HG03575 (cell line): ENCODE results near the gene CYP21A2.
"Not testable (repeated sequence)": the region's sequence is repeated elsewhere in the genome, so short reads cannot be mapped to it uniquely, and the experiment has no call there.

ENCODE experiments used
- ATAC-seq: cut with Tn5 transposase; IDR thresholded peaks from one replicate; pipeline ENCODE4 v1.9.1; 2021; ENCODE audit not compliant: unreplicated experiment, insufficient number of reproducible peaks, low FRiP score; ENCODE audit errors: extremely low read depth

Gene CYP21A2

DNA sequence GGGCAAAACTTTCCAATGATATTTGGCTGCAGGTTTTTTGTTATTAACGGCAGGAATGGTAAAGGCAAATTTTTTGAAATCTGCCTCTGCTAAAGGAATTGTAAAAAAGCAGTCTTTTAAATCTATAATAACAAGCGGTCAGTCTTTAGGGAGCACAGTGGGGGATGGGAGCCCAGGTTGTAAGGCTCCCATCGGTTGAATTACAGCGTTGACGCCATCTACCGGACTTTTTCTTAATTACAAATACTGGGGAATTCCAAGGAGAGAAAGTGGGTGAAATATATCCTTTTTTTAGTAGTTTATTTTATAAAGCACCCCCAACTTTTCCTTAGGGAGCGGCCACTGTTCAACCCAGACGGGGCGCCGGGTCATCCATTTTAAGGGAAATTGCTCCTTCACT lies 16.1 kb upstream of the CYP21A2 start:
- ATAC-seq = not testable (repeated sequence)

DNA sequence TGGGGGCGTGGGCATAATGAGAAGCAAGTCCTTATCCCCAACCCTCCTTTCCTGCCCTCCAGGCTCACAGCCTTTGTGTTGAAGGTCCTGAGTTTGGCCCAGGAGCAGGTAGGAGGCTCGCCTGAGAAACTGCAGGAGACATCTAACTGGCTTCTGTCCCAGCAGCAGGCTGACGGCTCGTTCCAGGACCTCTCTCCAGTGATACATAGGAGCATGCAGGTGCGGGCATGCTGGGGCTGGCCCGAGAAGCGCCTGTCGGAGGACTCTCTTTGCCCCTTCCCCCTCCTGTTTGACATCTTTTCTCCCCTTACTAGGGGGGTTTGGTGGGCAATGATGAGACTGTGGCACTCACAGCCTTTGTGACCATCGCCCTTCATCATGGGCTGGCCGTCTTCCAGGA lies 9.6 kb upstream of the CYP21A2 start:
- not testable (repeated sequence) for ATAC-seq

DNA sequence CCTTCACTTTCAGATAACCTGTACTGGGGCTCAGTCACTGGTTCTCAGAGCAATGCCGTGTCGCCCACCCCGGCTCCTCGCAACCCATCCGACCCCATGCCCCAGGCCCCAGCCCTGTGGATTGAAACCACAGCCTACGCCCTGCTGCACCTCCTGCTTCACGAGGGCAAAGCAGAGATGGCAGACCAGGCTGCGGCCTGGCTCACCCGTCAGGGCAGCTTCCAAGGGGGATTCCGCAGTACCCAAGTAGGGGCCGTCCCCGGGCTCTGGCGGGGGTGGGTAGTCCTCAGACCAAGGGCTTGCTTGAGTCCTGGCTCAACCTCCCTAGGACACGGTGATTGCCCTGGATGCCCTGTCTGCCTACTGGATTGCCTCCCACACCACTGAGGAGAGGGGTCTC lies 8.7 kb upstream of the CYP21A2 start:
- ATAC-seq = not testable (repeated sequence)

DNA sequence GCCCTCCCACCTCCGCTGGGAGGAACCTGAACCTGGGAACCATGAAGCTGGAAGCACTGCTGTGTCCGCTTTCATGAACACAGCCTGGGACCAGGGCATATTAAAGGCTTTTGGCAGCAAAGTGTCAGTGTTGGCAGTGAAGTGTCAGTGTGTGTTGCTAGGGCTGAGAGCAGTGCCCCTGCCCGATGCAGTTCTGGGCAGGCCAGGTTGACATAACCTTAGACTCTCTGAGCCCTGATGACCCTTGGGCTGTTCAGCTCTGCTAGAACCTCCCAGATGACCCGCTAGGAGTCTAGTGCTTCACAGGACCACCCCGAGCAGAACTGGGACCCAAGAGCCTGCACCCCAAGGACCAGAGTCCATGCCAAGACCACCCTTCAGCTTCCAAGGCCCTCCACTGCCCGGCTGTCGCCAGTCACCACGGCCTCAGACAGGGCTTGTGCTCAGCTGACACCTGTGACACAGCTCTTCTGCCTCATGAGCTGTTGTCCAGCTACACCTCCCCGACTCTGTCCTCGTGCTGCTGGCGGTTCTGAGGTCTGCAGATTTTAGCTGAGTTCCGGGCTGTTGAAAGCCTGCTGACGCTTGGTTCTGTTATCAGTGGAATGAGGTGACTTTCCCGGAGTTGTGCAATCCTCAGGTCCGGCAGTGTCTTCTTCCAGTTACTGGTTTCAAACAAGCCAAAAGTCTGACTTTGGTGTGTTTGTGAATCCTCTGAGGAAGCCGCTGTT lies 2.8 kb upstream of the CYP21A2 start:
- not testable (repeated sequence) for ATAC-seq

DNA sequence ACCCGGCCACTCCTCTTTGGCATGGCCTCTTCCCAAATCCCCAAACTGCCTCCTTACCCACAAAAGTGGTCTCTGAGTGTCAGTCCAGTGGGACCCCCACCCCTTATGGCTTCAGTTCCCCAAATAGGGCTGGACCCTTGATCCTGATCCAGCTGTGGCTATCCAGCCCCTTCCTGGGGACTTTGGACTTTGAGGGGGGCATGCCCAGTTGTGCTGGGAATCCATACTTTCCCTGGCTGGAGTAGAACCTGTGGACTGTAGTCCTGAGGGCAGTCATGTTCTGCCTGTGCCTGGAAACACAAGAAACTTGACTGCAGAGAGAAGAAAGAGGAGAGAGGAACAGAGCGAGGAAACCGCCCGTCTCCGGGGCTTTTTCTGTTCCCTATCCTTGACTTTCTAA lies 1.1 kb upstream of the CYP21A2 start:
- ATAC-seq = not testable (repeated sequence)

DNA sequence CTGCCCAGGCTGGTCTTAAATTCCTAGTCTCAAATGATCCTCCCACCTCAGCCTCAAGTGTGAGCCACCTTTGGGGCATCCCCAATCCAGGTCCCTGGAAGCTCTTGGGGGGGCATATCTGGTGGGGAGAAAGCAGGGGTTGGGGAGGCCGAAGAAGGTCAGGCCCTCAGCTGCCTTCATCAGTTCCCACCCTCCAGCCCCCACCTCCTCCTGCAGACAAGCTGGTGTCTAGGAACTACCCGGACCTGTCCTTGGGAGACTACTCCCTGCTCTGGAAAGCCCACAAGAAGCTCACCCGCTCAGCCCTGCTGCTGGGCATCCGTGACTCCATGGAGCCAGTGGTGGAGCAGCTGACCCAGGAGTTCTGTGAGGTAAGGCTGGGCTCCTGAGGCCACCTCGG lies 663 bp downstream of the CYP21A2 start:
- ATAC-seq = not testable (repeated sequence)

DNA sequence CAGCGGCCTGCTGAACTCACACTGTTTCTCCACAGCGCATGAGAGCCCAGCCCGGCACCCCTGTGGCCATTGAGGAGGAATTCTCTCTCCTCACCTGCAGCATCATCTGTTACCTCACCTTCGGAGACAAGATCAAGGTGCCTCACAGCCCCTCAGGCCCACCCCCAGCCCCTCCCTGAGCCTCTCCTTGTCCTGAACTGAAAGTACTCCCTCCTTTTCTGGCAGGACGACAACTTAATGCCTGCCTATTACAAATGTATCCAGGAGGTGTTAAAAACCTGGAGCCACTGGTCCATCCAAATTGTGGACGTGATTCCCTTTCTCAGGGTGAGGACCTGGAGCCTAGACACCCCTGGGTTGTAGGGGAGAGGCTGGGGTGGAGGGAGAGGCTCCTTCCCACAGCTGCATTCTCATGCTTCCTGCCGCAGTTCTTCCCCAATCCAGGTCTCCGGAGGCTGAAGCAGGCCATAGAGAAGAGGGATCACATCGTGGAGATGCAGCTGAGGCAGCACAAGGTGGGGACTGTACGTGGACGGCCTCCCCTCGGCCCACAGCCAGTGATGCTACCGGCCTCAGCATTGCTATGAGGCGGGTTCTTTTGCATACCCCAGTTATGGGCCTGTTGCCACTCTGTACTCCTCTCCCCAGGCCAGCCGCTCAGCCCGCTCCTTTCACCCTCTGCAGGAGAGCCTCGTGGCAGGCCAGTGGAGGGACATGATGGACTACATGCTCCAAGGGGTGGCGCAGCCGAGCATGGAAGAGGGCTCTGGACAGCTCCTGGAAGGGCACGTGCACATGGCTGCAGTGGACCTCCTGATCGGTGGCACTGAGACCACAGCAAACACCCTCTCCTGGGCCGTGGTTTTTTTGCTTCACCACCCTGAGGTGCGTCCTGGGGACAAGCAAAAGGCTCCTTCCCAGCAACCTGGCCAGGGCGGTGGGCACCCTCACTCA lies 1.4 kb downstream of the CYP21A2 start:
- ATAC-seq = not testable (repeated sequence)

DNA sequence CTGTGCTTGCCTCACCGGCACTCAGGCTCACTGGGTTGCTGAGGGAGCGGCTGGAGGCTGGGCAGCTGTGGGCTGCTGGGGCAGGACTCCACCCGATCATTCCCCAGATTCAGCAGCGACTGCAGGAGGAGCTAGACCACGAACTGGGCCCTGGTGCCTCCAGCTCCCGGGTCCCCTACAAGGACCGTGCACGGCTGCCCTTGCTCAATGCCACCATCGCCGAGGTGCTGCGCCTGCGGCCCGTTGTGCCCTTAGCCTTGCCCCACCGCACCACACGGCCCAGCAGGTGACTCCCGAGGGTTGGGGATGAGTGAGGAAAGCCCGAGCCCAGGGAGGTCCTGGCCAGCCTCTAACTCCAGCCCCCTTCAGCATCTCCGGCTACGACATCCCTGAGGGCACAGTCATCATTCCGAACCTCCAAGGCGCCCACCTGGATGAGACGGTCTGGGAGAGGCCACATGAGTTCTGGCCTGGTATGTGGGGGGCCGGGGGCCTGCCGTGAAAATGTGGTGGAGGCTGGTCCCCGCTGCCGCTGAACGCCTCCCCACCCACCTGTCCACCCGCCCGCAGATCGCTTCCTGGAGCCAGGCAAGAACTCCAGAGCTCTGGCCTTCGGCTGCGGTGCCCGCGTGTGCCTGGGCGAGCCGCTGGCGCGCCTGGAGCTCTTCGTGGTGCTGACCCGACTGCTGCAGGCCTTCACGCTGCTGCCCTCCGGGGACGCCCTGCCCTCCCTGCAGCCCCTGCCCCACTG lies 2.3 kb downstream of the CYP21A2 start:
- ATAC-seq = not testable (repeated sequence)

DNA sequence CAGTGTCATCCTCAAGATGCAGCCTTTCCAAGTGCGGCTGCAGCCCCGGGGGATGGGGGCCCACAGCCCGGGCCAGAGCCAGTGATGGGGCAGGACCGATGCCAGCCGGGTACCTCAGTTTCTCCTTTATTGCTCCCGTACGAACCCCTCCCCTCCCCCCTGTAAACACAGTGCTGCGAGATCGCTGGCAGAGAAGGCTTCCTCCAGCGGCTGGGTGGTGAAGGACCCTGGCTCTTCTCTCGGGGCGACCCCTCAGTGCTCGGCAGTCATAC lies 2.8 kb downstream of the CYP21A2 start:
- ATAC-seq = not testable (repeated sequence)

DNA sequence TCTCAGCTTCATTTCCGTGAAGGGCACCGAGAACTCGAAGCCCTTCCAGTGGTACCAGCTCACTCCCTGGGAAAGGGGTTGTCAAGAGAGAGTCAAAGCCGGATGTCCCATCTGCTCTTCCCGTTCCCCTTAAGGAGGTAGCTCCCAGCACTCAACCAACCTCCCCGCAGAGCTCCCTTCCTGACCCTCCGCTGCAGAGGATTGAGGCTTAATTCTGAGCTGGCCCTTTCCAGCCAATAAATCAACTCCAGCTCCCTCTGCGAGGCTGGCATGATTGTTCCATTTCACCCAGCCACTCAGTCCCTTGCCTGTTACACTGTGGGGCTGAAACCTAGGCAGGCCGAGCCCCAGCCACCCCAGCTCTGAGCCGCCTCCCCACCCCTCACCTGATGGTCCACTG lies 3.2 kb downstream of the CYP21A2 start:
- ATAC-seq = not testable (repeated sequence)

DNA sequence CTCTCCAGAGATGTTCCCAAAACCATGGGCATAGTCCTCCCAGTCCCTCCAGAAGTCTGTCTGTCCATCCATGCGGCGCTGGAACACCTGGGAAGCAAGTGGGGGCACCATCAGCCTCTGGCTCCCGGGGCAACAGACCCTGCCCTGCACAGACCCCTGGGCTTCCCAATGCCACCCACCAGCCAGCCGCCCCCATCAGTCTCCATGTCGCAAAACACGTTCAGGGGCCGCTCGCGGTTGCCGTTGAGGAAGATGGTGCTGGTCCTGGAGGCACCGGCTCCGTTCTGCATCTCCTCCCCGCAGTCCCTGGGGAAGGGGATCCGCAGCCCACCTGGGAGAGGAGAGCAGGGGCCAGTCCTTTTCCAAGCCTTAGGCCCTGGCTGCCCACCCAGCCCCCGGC lies 4.1 kb downstream of the CYP21A2 start:
- not testable (repeated sequence) for ATAC-seq

DNA sequence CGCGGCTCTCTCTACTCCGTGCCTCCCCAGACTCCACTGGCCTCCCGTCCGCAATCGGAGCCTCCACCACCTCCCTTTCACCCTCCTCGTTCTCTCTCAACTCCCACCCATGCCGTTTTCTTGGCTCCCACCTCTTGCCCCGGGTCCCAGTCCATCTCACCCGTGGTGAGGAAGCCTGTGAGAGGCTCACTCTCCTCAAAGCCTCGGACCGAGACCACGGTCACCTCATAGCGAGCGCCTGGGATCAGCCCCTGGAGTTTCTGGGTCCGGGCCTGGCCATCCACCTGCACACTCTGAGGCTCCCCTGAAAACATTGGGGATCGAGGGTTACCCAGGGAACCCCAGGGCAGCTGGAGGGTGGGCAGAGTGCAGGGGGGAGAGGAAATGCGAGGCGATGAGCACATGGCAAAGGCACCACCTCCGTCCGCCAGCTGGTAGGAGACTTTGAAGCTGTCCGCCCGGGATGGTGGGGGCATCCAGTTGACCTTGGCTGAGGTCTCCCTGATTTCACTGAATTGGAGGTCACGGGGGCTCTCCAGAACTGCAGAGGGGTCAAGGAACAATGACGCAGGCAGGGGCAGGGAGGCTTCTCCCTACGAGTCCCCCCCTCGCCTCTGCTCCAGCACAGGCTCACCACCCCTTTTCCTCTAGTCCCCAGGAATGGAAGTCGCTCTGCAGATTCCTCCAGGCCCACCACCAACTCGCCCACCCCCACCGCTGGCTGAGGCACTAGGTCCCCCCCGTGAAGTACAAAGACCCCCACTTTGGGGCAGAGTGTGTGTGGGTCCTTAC lies 5.6 kb downstream of the CYP21A2 start:
- ATAC-seq = not testable (repeated sequence)

DNA sequence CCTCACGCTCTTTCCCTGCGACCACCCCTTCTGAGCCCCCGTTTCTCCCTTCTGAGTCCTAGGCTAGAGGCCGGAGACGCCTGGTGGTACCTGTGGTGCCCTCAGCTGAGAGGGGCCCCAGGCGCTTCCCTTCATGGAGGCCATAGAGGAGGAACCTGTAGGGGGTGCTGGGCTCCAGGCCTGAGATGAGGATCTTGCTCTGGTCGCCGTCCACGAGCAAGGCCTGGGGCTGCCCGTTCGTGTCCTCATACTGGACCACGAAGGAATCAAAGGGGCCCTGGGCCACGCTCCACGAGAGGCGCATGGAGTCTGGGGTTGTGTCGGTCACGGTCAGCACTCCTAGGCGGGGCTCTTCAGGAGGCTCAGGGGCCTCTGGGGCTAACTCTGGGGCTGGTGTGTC lies 6.7 kb downstream of the CYP21A2 start:
- ATAC-seq = not testable (repeated sequence)

DNA sequence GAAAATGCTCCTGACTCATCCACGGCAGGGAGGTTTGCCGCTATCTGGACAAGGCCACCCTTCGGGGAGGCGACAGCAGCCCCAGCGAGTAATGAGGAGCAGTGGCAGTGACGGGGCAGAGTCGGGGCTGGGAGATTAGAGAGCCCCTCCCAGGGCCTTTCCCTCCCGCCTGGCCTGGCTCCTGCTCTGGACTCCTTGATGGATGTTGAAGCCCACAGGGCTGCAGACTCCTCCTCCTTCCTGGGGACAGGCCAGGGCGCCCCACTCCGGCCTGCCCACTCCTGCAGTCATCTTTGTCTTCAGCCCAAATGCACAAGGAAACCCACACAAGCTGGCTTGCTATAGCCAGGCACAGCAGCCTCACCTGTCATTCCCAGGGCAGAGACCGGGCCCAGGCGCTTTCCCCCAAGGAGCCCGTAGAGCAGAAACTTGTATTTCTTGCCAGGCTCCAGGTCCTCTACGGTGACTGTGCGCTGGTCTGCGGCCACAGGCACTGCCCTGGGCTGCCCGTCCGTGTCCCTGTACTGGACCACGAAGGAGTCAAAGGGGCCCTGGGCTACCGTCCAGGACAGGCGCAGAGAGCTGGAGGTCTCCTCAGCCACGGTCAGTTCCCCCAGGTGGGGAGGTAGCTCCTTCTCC lies 7.7 kb downstream of the CYP21A2 start:
- no peak for ATAC-seq

DNA sequence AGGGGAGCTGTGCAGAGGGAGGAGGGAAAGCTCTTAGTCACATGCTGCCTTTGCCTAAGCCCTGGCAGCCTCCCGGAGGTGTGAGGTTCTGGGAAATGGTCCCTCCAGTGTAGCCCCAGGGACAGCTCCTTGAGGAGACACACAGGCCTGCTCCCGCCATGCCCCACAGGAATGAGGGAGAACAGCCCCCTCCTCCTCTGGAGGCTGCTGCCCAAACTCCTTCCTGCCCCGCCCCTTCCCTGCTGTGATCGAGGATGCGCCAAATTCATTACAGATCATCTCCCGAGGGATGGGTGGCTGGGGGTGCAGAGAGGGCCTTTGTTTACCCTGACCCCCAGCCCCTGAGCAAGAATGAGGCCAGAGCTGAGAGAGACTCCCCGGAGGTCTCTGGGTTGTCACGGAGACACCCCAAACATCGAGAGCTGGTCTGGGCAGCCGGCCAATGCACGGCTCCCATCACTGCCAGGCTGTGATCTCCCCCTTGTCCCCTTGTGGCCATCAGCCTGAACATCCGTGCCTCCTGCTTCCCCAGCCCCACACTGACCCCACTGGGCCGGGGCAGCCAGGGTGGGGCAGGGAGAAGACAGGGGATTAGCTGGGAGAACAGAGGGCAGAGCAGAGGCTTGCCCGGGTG lies 8.4 kb downstream of the CYP21A2 start:
- no peak for ATAC-seq

DNA sequence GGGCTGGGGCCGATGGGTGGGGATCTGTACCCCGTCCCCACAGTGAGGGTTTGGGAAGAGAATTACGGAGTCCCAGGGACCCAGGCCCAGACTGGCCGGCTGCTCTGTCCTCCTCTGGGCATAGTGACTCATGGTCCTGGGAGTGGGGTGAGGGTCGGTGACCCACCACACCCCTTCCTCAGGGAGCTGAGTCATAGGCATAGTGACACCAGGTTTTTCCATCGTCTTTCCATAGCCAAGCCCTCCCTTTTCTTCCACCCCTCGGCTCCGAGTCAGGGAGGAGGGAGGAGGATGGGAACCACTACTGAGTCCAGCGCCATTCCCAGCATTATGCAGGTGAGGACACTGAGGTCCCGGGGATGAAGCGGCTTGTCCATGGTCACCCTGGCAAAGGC lies 8.9 kb downstream of the CYP21A2 start:
- ATAC-seq = no peak

DNA sequence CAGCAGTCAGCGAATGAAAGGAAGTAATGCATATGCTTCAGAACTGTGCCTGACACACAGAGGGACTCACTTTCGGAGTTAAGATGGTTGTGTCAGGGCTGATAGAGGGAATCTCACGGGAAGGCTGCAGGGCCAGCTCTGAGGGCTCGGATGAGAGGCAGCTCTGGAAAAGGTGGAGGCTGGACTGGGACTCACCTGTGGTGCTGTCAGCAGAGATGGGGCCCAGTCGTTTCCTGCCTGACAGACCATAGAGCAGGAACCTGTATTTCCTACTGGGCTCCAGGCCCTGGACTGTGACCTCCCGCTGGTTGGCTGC lies 9.3 kb downstream of the CYP21A2 start:
- no peak for ATAC-seq
